Mammary epithelial cell (primary cell): ENCODE measurements around the gene AKT1S1.

Experiments used
- EZH2 ChIP-seq: IDR thresholded peaks from 2 replicates; pipeline ENCODE4 v1.6.1; 2012; ENCODE audit warnings: low read length, inconsistent platforms, borderline replicate concordance
- TF ChIP-seq, protein P1 (sequence below), 2 donors: IDR thresholded peaks in 1 of 2; conservative IDR thresholded peaks in 1 of 2; 2 replicates each; pipeline ENCODE4 v1.5.1; 2011 to 2012; ENCODE audit warnings: inconsistent platforms in 2 of 2, low read length in 2 of 2, mild to moderate bottlenecking in 2 of 2, control low read depth in 1 of 2, low read depth in 1 of 2; ENCODE audit not compliant: insufficient read depth in 1 of 2; ENCODE audit errors: extremely low read depth in 1 of 2

DNA sequence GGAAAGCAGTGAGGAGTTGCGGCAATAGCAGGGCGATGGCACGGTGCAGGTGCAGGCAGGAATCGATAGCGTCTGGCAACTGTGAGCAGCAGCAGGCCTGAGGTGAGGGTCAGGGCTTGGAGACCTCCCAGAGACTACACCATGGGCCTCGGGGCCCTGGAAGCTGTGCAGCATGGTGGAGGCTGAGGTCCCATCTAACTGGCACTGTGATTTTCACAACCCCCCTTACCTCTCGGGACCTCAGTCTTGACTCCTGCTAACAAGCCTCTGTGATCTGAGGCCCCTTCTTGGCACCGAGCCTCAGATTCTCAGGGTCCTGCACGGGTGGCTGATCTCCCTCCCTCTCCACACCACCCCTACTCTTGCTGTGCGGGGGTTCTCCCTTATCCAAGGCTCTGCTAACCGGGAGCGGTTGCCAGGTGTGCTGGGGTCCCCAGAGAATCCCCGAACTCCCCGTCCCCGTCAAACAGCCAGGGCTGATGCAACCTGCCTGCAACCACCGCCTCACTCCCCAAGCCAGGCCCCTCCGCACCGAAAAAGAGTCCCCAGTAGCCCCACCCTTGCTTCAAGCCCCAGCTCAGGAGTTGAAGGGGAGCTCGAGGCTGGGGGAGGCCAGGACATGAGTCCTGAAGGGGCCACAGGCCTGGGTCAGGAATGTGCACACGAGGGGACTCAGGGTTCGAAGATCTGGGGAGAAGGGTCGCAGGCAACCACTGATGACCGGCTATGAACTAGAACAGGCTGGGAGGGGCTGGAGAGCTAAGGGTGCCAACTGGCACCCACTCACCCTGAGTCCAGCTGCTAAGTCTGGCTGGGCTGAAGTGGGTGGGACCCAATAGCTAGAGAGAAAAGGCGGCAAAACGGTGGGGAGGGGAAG, 47.1 kb upstream of the AKT1S1 start:
- TF ChIP-seq, protein P1, sequence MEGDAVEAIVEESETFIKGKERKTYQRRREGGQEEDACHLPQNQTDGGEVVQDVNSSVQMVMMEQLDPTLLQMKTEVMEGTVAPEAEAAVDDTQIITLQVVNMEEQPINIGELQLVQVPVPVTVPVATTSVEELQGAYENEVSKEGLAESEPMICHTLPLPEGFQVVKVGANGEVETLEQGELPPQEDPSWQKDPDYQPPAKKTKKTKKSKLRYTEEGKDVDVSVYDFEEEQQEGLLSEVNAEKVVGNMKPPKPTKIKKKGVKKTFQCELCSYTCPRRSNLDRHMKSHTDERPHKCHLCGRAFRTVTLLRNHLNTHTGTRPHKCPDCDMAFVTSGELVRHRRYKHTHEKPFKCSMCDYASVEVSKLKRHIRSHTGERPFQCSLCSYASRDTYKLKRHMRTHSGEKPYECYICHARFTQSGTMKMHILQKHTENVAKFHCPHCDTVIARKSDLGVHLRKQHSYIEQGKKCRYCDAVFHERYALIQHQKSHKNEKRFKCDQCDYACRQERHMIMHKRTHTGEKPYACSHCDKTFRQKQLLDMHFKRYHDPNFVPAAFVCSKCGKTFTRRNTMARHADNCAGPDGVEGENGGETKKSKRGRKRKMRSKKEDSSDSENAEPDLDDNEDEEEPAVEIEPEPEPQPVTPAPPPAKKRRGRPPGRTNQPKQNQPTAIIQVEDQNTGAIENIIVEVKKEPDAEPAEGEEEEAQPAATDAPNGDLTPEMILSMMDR (conservative IDR thresholded peaks at IDR 0.05 in 1 of 2, IDR thresholded peaks at IDR 0.05 in 1 of 2; ENCODE audit: extremely low read depth in 1 of 2, insufficient read depth in 1 of 2, low read depth in 1 of 2, low read length in 2 of 2) = no peak
- TF ChIP-seq EZH2 = no peak
